Fibroblast of villous mesenchyme (primary cell): ENCODE results near the gene DAAM2. TPM values are rescaled to one million over a fixed set of nuclear protein-coding genes. Genes with fewer than 3 reads are reported as not detected.

Experiments
- DNase-seq: peaks from one replicate; pipeline ENCODE4 v3.0.0-alpha.2; 2010; ENCODE audit warnings: low read depth
- H3K4me3 ChIP-seq: 2 replicates; pipeline ENCODE4 v1.5.1; 2011; ENCODE audit warnings: low read depth, mild to moderate bottlenecking, low read length
- total RNA-seq: library from RNA; depleted of rRNA; stranded (reverse); fragments of >200 nt; gene quantifications from 2 replicates; pipeline ENCODE4 v1.2.3, GENCODE V29; 2012
- TF ChIP-seq, protein P1 (sequence below): IDR thresholded peaks from 2 replicates; pipeline ENCODE4 v1.5.1; 2012; ENCODE audit warnings: low read depth, mild to moderate bottlenecking, low read length; ENCODE audit not compliant: insufficient read depth

The DAAM2 gene
- total RNA-seq, 1 donor: 13.8 TPM

DNA sequence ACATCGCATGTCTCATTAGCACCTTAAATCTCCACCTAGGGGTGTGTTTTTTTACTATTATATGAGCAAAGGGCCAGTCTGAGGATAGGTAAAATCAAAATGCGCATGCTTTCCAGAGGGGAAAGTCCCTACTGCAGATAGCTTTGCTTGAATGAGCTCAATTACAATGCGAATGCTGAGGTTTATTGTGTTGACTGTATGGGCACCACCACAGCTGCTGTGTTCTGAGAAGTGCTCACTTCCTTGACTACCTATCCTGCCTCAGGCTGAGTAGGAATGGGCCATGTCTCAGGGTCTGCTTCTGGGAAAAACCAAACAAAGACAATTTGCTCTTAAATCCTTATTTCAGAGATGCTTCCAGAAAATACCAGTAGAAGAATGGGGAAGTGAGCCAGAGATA lies 105.5 kb downstream of the DAAM2 start:
- TF ChIP-seq, protein P1, sequence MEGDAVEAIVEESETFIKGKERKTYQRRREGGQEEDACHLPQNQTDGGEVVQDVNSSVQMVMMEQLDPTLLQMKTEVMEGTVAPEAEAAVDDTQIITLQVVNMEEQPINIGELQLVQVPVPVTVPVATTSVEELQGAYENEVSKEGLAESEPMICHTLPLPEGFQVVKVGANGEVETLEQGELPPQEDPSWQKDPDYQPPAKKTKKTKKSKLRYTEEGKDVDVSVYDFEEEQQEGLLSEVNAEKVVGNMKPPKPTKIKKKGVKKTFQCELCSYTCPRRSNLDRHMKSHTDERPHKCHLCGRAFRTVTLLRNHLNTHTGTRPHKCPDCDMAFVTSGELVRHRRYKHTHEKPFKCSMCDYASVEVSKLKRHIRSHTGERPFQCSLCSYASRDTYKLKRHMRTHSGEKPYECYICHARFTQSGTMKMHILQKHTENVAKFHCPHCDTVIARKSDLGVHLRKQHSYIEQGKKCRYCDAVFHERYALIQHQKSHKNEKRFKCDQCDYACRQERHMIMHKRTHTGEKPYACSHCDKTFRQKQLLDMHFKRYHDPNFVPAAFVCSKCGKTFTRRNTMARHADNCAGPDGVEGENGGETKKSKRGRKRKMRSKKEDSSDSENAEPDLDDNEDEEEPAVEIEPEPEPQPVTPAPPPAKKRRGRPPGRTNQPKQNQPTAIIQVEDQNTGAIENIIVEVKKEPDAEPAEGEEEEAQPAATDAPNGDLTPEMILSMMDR: no peak

DNA sequence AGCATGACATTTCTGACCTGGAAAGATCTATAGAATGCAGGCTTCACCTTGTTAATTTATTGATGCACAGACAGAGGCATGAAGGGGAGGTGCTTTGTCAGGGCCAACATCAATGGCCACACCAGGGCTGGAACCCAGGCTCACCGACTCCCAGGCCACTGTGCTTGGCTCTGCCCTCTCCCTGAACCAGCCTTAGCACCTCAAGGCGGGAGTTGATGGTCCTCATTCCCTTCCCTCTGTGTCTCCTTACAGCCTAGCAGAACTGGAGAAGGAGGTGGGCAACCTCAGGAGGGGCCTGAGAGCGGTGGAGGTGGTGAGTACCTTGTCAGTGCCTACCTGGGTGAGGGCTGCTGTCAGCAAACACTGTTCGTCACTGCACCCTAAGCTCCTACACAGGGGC lies 106.4 kb downstream of the DAAM2 start:
- TF ChIP-seq, protein P1: no peak
- no peak for DNase-seq
- no peak overlapping the region for H3K4me3 ChIP-seq

More for the DNA sequence above, 105.5 kb downstream of the DAAM2 start:
- no peak overlapping the region for H3K4me3 ChIP-seq
- no peak for DNase-seq

DNA sequence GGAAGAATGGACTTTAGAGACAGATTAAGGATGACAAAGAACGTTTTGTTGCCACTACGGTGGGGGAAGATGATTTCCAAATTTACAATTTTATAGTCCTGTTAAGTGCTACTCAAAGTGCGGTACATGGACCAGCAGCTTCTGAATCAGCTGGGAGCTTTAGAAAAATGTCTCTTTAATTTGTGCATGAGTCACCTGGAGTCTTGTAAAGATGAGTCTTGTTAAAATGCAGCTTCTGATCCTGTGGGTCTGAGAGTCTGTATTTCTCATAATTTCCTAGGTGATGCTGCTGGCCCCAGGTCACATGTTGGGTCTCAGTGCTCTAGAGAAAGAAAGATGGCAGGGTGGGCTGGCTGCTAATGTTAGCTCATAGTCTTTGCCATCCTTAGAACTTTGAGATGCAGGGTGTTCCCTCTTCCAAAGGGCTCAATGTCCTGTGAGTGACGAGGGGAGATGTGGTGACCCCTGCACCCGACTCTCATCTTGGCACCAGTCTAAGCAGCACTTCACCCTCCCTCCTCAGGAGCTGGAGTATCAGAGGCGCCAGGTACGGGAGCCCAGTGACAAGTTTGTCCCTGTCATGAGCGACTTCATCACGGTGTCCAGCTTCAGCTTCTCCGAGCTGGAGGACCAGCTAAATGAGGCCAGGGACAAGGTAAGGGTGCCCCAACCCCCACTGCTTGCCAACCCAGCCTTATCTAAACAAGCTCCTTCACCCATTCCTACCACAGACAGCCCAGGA lies 107.5 kb downstream of the DAAM2 start:
- DNase-seq: no peak
- no peak overlapping the region for H3K4me3 ChIP-seq
- TF ChIP-seq, protein P1: no peak

DNA sequence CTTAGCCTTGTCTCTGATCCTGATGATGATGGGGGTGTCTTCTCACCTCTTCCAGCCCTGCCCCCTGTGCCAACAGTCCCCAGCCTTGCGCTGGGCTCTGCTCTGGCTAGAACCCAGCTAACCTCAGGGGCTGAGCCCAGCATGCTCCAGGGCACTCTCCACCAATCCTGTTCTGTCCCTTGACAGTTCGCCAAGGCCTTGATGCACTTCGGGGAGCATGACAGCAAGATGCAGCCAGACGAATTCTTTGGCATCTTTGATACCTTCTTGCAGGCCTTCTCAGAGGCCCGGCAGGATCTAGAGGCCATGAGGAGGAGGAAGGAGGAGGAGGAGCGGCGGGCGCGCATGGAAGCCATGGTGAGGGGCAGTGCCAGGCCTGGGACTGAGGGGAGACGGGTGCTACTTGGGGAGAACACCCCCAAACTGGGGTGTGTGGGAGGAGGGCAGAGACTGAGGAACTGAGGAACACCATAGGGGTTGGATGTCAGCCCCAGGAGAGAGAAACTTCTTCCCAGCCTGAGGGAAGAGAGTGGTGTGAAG lies 109.0 kb downstream of the DAAM2 start:
- DNase-seq: no peak
- no peak overlapping the region for H3K4me3 ChIP-seq
- TF ChIP-seq, protein P1: no peak

DNA sequence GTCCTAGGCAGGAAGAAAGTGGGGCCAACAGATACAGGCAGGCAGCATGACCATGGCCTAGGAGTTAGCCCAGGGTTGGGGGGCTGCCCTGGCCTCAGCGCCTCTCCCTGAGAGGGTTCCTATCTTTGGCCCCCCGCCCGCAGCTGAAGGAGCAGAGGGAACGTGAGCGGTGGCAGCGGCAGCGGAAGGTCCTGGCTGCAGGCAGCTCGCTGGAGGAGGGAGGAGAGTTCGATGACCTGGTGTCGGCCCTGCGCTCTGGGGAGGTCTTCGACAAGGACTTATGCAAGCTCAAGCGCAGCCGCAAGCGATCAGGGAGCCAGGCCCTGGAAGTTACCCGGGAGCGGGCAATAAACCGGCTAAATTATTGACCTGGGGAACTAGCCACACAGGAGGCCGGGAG lies 109.5 kb downstream of the DAAM2 start:
- no peak for DNase-seq
- H3K4me3 ChIP-seq: no peak overlapping the region
- TF ChIP-seq, protein P1: no peak

DNA sequence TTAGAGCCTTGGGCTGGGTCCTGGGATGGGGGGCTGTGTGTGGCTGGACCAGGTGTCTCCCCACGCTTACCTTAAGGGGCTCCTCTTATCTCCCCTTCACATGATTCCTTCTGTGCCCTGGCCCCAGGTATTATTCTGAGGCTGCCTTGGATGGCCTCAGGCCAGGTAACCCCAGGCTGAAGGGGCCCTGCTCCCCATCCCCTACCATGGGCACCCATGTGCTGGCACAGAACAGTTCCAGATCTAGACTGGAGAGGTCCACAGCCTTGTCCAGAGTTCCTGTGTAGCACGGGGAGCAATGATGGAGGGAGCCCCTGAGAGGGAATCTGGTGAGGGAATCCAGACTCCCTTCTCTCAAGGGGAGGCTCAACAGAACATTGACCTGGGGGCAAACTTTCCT lies 110.0 kb downstream of the DAAM2 start:
- TF ChIP-seq, protein P1: no peak

More for the DNA sequence above, 110.0 kb downstream of the DAAM2 start:
- DNase-seq: no peak
- H3K4me3 ChIP-seq: no peak overlapping the region
